T-helper 22 cell (primary cell): ENCODE results near the gene SNIP1.
"Not testable (repeated sequence)": the region's sequence is repeated elsewhere in the genome, so short reads cannot be mapped to it uniquely, and the experiment has no call there.

Source experiments
- DNase-seq: peaks from one replicate; pipeline ENCODE4 v3.0.0-alpha.2; 2020; ENCODE audit warnings: low read depth

Gene SNIP1, protein sequence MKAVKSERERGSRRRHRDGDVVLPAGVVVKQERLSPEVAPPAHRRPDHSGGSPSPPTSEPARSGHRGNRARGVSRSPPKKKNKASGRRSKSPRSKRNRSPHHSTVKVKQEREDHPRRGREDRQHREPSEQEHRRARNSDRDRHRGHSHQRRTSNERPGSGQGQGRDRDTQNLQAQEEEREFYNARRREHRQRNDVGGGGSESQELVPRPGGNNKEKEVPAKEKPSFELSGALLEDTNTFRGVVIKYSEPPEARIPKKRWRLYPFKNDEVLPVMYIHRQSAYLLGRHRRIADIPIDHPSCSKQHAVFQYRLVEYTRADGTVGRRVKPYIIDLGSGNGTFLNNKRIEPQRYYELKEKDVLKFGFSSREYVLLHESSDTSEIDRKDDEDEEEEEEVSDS

DNA sequence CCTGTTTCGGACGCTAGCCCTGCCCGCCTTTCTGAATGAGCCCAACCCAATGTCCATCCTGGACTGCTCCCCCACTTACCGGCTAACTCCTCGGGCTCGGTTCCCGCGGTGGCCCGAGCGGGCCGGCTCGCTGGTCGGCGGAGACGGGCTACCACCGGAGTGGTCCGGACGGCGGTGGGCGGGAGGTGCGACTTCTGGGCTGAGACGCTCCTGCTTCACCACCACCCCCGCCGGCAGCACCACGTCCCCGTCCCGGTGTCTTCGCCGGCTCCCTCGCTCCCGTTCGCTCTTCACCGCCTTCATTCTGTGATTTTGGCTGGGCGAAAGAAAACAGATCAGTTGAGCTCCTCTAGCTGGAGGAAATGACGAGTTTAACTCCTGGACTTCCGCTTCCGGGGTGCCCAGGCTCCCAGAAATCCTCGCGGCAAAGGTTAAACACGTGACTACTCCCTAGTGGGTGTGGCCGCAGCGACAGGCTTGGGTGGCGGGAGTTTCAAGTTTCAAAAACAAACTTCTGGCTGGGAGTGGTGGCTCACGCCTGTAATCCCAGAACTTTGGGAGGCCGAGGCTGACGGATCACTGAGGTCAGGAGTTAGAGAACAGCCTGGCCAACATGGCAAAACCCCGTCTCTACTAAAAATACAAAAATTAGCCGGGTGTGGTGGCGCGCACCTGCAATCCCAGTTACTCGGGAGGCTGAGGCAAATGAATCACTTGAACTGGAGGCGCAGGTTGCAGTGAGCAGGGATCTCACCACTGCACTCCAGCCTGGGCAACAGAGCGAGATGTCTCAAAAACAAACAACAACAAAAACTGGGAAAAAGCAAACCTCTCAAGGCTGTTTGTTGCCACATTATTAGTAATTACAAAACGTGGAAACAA is at the start of gene SNIP1:
TSS of gene SNIP1 (minus strand) at position 367 of the 882 bp plus-strand sequence. CDS start at position 303, 64 bp downstream.
- DNase-seq = peak; percentile 86

- peak; percentile 6 for DNase-seq
These were observed 48.9 kb upstream of the SNIP1 start for GRCh38 chr1:37602750-37603694.

DNA sequence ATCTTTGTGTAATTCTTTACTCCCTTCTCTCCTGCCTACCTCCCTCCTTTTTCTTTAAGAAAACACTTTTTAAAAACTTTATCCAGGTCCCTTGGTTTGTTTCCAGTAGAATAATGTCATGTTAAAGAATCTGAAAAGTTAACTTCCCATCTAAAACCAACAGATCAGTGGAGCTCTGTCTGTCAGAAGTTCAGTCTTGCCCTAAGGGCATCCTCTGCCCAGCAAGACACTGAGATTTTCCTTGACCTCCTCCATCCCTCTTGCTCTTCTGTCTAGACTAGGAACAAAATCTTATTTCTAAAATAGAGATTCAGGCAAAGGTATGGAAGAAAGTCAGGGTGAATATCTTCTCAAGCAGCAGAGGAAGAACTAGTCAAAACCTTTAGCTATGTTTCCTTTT is 47.3 kb upstream of the SNIP1 start:
- DNase-seq = no peak

DNA sequence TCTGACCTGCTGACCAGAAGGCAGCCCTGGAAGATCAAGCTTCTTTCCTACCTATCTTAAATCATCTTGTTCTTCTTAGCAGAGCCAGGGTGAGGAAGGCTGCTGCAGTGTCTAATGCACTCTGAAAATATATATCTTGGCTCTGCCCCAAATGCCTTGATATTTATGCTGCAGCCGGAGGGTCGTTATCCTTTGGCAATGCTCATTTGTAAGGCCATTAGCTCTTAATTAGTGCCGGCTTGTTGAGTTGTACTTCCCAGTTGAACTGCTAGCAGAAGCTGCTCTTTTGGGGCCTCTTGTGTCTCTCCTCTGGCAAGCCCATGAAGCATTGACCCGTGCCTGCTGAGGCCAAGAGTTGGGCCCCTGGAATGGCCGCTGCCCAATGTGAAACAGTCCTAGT is 45.8 kb upstream of the SNIP1 start:
- no peak for DNase-seq

- no peak for DNase-seq
These were observed 42.1 kb upstream of the SNIP1 start for GRCh38 chr1:37596182-37596667.

DNA sequence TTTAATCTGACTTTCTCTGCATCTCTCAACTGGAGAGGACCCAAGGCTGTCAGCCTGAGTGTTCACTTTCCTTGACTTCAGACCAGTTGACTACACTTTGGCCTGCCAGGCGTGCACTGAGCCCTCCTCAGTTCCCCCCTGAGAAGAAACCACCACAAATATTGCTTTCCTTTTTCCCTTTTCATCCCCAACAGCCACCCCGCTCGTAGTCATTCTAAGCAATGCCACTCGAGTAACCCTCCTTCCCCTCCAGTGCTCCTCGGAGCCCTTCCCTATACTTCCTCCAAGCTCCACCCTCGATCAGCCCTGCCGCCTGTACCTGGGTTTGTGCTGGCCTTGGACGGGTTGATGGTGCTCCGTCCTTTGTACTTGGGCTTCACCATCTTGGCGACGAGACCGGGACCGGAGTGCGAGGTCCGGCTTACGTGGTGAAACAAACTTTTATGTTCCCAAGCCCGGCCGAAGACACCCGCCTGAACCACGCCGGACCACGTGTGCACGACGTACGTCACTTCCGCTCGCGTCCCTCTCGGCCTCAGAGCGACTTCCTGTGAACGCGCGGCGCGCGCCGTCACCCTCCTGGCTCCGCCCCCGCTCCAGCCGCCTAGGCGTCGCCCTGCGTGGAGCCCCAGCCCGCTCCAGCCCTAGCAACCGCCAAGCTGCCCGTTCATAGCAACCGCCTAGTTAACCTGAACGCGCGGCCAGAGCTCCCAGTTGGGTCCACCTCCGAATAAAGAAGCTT is 41.5 kb upstream of the SNIP1 start, which contains the start of gene GNL2:
TSS of gene GNL2 (minus strand) at position 498 of the 742 bp plus-strand sequence. CDS start at position 383, 115 bp downstream.
- peak; percentile 90 for DNase-seq

GRCh38 chr1:37593726-37594125 is 39.6 kb upstream of the SNIP1 start:
- DNase-seq = no peak

DNA sequence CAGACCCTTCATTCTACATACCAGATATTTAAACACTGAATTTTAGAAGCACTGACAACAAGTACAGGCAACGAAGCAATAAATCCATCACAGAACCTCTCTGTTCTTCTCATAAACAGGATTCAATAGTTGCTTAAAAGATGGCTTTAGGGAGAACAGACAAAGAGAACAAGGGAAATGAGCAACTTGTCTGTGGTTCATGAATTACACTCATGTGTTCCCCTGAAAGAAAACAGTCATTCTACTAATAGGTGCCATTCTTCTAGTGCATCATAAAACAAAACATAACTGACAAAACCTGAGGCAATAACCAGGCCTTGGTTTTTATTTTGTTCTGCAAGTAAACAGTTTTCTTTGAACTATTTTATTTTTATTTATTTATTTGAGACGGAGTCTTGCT is 34.8 kb upstream of the SNIP1 start:
- DNase-seq = no peak

- DNase-seq = not testable (repeated sequence)
These were observed 30.5 kb upstream of the SNIP1 start for GRCh38 chr1:37584544-37584943.

- DNase-seq = no peak
These were observed 21.6 kb upstream of the SNIP1 start for GRCh38 chr1:37575692-37576091.

GRCh38 chr1:37574834-37575480 is 20.9 kb upstream of the SNIP1 start:
- DNase-seq = no peak

- no peak for DNase-seq
These were observed 16.6 kb upstream of the SNIP1 start for GRCh38 chr1:37570528-37571334.

DNA sequence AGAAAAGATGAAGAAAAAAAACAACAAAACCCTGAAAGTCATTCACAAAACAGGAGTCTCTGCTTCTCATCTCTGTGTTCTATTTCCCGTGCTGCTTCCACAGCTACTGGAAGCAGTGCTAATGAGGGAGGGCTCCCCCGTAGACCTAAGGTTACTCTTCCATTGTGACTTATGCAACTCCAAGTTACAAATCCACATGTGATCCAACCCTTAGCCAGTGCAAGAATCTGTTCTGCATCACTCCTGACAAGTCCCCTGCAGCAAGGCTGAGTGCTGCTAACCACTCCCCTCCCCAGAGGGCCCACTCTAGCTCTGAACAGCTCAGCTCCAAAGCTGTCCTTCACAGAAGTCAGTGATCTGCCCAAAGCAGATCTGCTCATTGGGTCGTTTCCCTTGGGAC is 12.9 kb upstream of the SNIP1 start:
- DNase-seq = no peak

- DNase-seq = no peak
These were observed 10.8 kb upstream of the SNIP1 start for GRCh38 chr1:37564892-37565291.

- DNase-seq = no peak
These were observed 8.9 kb upstream of the SNIP1 start for GRCh38 chr1:37562984-37563383.

- no peak for DNase-seq
These were observed 7.3 kb upstream of the SNIP1 start for GRCh38 chr1:37561133-37562132.

DNA sequence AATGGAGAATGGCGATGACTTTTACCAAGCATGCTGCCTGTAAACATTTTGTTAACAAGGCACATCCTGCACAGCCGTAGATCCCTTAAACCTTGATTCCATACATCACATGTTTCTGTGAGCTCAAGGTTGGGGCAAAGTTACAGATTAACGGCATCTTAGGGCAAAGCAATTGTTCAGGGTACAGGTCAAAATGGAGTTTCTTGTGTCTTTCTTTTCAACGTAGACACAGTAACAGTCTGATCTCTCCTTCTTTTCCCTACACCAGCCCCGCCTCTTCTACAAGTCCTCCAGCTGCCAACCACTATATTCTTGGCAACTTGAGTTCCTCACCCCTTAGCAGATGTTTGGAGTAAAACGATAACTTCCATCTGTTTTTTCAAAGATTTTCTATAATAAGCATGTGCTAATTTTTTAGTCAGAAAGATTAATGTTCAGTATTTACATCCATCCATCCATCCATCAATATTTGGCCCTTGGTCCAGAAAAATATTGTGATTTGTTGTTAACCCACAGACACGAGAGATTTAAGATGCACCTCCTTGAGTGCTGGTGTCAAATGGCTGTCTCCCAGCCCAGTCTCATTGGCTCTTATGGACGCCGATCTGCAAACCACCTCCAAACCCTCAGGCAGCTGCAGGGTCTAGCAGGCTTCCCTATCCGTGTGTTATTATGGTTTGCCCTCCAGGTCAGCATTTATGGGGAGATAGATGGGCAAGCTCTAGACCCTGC is 6.5 kb upstream of the SNIP1 start:
- DNase-seq = no peak
